ENCODE data around the gene PRDM1.

The PRDM1 gene

GRCh38 chr6:106070636-106071035 lies 15.5 kb upstream of the PRDM1 start:
- DNase-seq (ENCODE audit: low read depth in 2 of 2): no peak

- DNase-seq (ENCODE audit: low read depth in 2 of 2): no peak
Observed at GRCh38 chr6:106072501-106073090, 13.5 kb upstream of the PRDM1 start.

- no peak for DNase-seq (ENCODE audit: low read depth in 2 of 2)
Observed at GRCh38 chr6:106074146-106074545, 12.0 kb upstream of the PRDM1 start.

- no peak for DNase-seq (ENCODE audit: low read depth in 2 of 2)
Observed at GRCh38 chr6:106076139-106076538, 10.0 kb upstream of the PRDM1 start.

- no peak for DNase-seq (ENCODE audit: low read depth in 2 of 2)
Observed at GRCh38 chr6:106077170-106077569, 9.0 kb upstream of the PRDM1 start.

GRCh38 chr6:106077881-106078280 lies 8.3 kb upstream of the PRDM1 start:
- DNase-seq (ENCODE audit: low read depth in 2 of 2): no peak

GRCh38 chr6:106079961-106080762 lies 6.0 kb upstream of the PRDM1 start:
- no peak for DNase-seq (ENCODE audit: low read depth in 2 of 2)

- no peak for DNase-seq (ENCODE audit: low read depth in 2 of 2)
Observed at GRCh38 chr6:106080763-106081095, 5.4 kb upstream of the PRDM1 start.

- DNase-seq (ENCODE audit: low read depth in 2 of 2): no peak
Observed at GRCh38 chr6:106081715-106082114, 4.4 kb upstream of the PRDM1 start.

- no peak for DNase-seq (ENCODE audit: low read depth in 2 of 2)
Observed at GRCh38 chr6:106082735-106083398, 3.3 kb upstream of the PRDM1 start.

- no peak for DNase-seq (ENCODE audit: low read depth in 2 of 2)
Observed at GRCh38 chr6:106083618-106084017, 2.5 kb upstream of the PRDM1 start.

- no peak for DNase-seq (ENCODE audit: low read depth in 2 of 2)
Observed at GRCh38 chr6:106084106-106084988, 1.8 kb upstream of the PRDM1 start.

- DNase-seq (ENCODE audit: low read depth in 2 of 2): no peak
Observed at GRCh38 chr6:106084989-106085691, 996 bp upstream of the PRDM1 start.

- DNase-seq (ENCODE audit: low read depth in 2 of 2): no peak
Observed at GRCh38 chr6:106085692-106085983, 498 bp upstream of the PRDM1 start.

- no peak for DNase-seq (ENCODE audit: low read depth in 2 of 2)
Observed at GRCh38 chr6:106086814-106087175, 659 bp downstream of the PRDM1 start.

- no peak for DNase-seq (ENCODE audit: low read depth in 2 of 2)
Observed at GRCh38 chr6:106087548-106088325, 1.6 kb downstream of the PRDM1 start.

- DNase-seq (ENCODE audit: low read depth in 2 of 2): no peak
Observed at GRCh38 chr6:106090001-106090400, 3.9 kb downstream of the PRDM1 start.

GRCh38 chr6:106092279-106092678 lies 6.1 kb downstream of the PRDM1 start:
- no peak for DNase-seq (ENCODE audit: low read depth in 2 of 2)

- DNase-seq (ENCODE audit: low read depth in 2 of 2): no peak
Observed at GRCh38 chr6:106094261-106094963, 8.3 kb downstream of the PRDM1 start.

GRCh38 chr6:106094964-106095335 lies 8.8 kb downstream of the PRDM1 start:
- DNase-seq (ENCODE audit: low read depth in 2 of 2): no peak

All from stimulated activated CD4-positive, alpha-beta T cell treated with anti-CD3 and anti-CD28 coated beads, Interleukin-1b, Interleukin-23, amount 100 ng/mL, for 4 hours (primary cell).